Endothelial cell of umbilical vein (primary cell): ENCODE results near the gene C1orf105.
A peak's percentile ranks its signal among the peaks of the same experiment; 100 is the strongest.

Experiments used
- CTCF ChIP-seq, 2 donors: IDR thresholded peaks; 1 replicate in 1 of 2; 2 replicates in 1 of 2; pipeline ENCODE4 v1.5.1; 2011; ENCODE audit warnings: low read length in 2 of 2, mild to moderate bottlenecking in 2 of 2, moderate library complexity in 2 of 2, control low read depth in 1 of 2, inconsistent platforms in 1 of 2, low read depth in 1 of 2; ENCODE audit not compliant: insufficient read depth in 1 of 2; ENCODE audit errors: extremely low read depth in 1 of 2
- EZH2 ChIP-seq: IDR thresholded peaks from 2 replicates; pipeline ENCODE4 v1.6.1; 2012; ENCODE audit warnings: borderline replicate concordance, low read depth, mild to moderate bottlenecking, moderate library complexity, low read length, inconsistent platforms; ENCODE audit not compliant: severe bottlenecking
- JUN ChIP-seq: IDR thresholded peaks from 2 replicates; pipeline ENCODE4 v1.6.1; 2011; ENCODE audit warnings: borderline replicate concordance, low read depth; ENCODE audit not compliant: insufficient read length, insufficient read depth

GRCh38 chr1:172398970-172399755, 21.3 kb upstream of the C1orf105 start:
- TF ChIP-seq CTCF (IDR thresholded peaks at IDR 0.05; ENCODE audit: extremely low read depth in 1 of 2, insufficient read depth in 1 of 2, low read depth in 1 of 2, low read length in 2 of 2), result peak; percentile 20 to 40
- no peak for TF ChIP-seq EZH2
- peak; percentile 36 for TF ChIP-seq JUN
